Activated CD8-positive, alpha-beta T cell treated with anti-CD3 and anti-CD28 coated beads for 36 hours (primary cell): Measurements from ENCODE around the gene SLC51B. TPM values are rescaled to one million over a fixed set of nuclear protein-coding genes. Genes with fewer than 3 reads are reported as not detected.
"Not testable (repeated sequence)": the region's sequence is repeated elsewhere in the genome, so short reads cannot be mapped to it uniquely, and the experiment has no call there.

Experiments
- ATAC-seq: fragments of 200-7000 bp; cut with Tn5 transposase; one replicate; pipeline ENCODE4 v1.10.0; 2021; ENCODE audit warnings: mild to moderate bottlenecking, moderate library complexity
- CTCF ChIA-PET: fragments of 350-600 bp; sonication (Branson Sonifier 250); formaldehyde crosslinking; loops from one replicate; lab custom pipeline; 2021; ENCODE audit warnings: antibody characterized with exemption; lab: Charles Lee
- POLR2A ChIA-PET: fragments of 350-600 bp; sonication (Branson Sonifier 250); formaldehyde crosslinking; loops from one replicate; lab custom pipeline; 2021; ENCODE audit warnings: antibody characterized with exemption; lab: Charles Lee
- DNase-seq: peaks from one replicate; pipeline ENCODE4 v3.0.0-alpha.2; 2020
- H3K27ac Mint-ChIP-seq: one replicate; pipeline ENCODE4 v1.8.0; 2021; ENCODE audit warnings: mild to moderate bottlenecking, mixed read lengths
- H3K27me3 Mint-ChIP-seq: one replicate; pipeline ENCODE4 v1.8.0; 2021; ENCODE audit warnings: mixed read lengths
- H3K36me3 Mint-ChIP-seq: one replicate; pipeline ENCODE4 v1.8.0; 2021; ENCODE audit warnings: low read depth, mixed read lengths
- H3K4me1 Mint-ChIP-seq: one replicate; pipeline ENCODE4 v1.8.0; 2021; ENCODE audit warnings: low read depth, mixed read lengths
- H3K4me3 Mint-ChIP-seq: one replicate; pipeline ENCODE4 v1.8.0; 2021; ENCODE audit warnings: mild to moderate bottlenecking, moderate library complexity, mixed read lengths
- H3K9me3 Mint-ChIP-seq: one replicate; pipeline ENCODE4 v1.8.0; 2021; ENCODE audit warnings: mixed read lengths
- CTCF ChIP-seq: fragments of 200-600 bp; IDR thresholded peaks from one replicate; pipeline ENCODE4 v1.8.0; 2022; ENCODE audit warnings: antibody characterized with exemption, mild to moderate bottlenecking
- intact Hi-C: fragments of 100-400 bp; cut with micrococcal nuclease; formaldehyde crosslinking; loops from one replicate; pipeline ENCODE4 v1.10.0; 2022
- total RNA-seq, 2 experiments: library from RNA; stranded (reverse); gene quantifications; one replicate each; pipeline ENCODE4 v1.2.3, GENCODE V29; 2021

SLC51B gene
- total RNA-seq, 2 experiments from 2014 or later, result not detected

DNA sequence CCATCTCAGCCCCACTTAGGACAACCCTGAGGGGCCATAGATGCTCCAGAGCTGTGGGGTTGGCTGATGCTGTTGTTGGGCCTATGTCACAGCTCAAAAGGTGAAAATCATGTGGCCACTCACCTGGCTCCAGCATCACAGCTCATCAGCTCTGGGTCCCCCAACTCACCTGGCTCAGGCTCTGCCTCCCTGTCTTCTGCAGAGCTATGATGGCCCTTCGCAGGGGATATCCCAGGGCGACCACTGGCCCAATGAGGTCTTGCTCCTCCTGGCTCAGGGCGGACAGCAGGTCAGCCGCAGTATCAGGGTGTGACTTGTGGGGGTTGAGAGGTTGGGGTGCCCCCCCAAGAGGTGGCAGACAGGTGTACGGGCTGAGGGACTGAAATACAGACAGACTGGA, 54.1 kb downstream of the SLC51B start:
- Mint-ChIP-seq H3K36me3 (peaks cover 17% of the 10 kb centered on the region), H3K4me1 (no peaks in the 10 kb centered on the region)
- CTCF ChIA-PET, result interaction anchor here (1.1 to 3.1 kb wide), 3 partner anchors 13 to 65 kb away, joined by 3 to 17 read pairs (median 4); no protein-coding TSS in a partner anchor

GRCh38 chr15:65099801-65100200, 54.6 kb downstream of the SLC51B start:
- ATAC-seq, H3K4me3 Mint-ChIP-seq, intact Hi-C loops, H3K4me1 Mint-ChIP-seq, H3K27me3 Mint-ChIP-seq, H3K9me3 Mint-ChIP-seq, POLR2A ChIA-PET, DNase-seq, H3K27ac Mint-ChIP-seq: not testable (repeated sequence)
- H3K36me3 Mint-ChIP-seq, result peaks cover 17% of the 10 kb centered on the region
- CTCF ChIA-PET, result interaction anchor here (1.1 to 3.6 kb wide), 6 partner anchors 11 to 66 kb away, joined by 3 to 31 read pairs (median 16); no protein-coding TSS in a partner anchor

More for the DNA sequence above, 54.1 kb downstream of the SLC51B start:
- Mint-ChIP-seq H3K27me3 (no peaks in the 10 kb centered on the region), H3K27ac (no peak overlapping the region), H3K9me3 (no peaks in the 10 kb centered on the region), H3K4me3 (no peak overlapping the region)
- POLR2A ChIA-PET, result no interaction called here
- intact Hi-C loops, result no loop called here
- DNase-seq (no peak), ATAC-seq (no peak)
- no peak for TF ChIP-seq CTCF

DNA sequence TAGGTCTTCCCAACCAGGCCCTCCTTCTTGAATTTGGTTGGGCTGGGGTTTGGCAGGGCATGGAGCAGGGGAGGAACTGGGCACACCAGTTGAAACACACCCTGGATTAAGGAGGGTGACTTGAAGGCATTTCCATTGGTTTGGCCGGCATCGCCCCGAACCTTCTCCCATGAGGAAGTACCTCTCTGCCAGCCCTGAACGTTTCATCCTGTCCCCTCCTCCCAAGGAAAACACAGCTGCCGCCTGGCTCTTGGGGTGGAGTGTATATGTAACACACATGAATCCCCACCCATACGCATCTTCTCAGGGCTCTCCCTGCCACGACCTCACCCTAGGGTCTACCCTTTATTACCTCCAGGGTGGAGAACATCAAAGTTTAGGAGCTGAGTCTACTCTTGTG, 55.3 kb downstream of the SLC51B start:
- Mint-ChIP-seq H3K36me3 (peaks cover 23% of the 10 kb centered on the region), H3K27ac (no peak overlapping the region), H3K4me1 (no peaks in the 10 kb centered on the region), H3K9me3 (no peaks in the 10 kb centered on the region), H3K27me3 (no peaks in the 10 kb centered on the region), H3K4me3 (no peak overlapping the region)
- intact Hi-C loops, result no loop called here
- ATAC-seq (no peak), DNase-seq (no peak)
- ChIA-PET CTCF (interaction anchor here (1.3 to 3.6 kb wide), 9 partner anchors 8 to 186 kb away, joined by 3 to 31 read pairs (median 7); partner anchors contain the start of genes PARP16 and UBAP1L), POLR2A (no interaction called here)
- TF ChIP-seq CTCF, result no peak

DNA sequence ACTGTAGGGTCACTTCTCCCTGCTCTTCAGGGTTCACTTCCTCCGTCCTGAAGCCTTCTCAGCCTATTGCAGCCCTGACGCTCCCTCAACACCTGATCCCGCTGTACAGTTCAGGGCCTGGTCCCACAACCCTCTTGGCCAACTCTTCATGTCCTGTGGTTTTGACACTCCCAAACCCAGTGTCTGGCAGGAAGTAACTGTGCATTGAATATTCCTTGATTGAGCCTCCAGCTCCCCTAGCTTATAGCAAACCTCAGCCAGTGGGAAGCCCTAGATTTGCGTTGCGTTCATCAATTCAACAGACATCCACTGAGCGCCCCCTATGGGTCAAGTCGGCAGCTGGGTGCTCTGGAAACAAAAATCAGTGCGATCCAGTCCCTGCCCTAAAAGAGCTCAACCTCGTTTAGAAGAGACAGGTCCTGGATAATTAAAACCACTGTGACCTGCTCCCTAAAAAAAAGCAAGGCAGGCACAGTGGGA, 56.3 kb downstream of the SLC51B start:
- H3K27me3 Mint-ChIP-seq, result no peaks in the 10 kb centered on the region
- ChIA-PET CTCF (interaction anchor here (0.6 to 3.6 kb wide), 27 partner anchors 9 to 290 kb away, joined by 3 to 31 read pairs (median 4); partner anchors contain the start of genes PARP16 and UBAP1L), POLR2A (interaction anchor here (0.6 kb wide), 1 partner anchor 397 kb away, joined by 3 read pairs; no protein-coding TSS in a partner anchor)
- peak; percentile 81 for TF ChIP-seq CTCF
- intact Hi-C loops, result no loop called here
- H3K36me3 Mint-ChIP-seq, result peaks cover 27% of the 10 kb centered on the region
- no peaks in the 10 kb centered on the region for H3K9me3 Mint-ChIP-seq
- no peak overlapping the region for H3K4me3 Mint-ChIP-seq
- DNase-seq (peak; percentile 75), ATAC-seq (peak; percentile 53)
- no peak overlapping the region for H3K27ac Mint-ChIP-seq
- H3K4me1 Mint-ChIP-seq, result peaks cover 5% of the 10 kb centered on the region

DNA sequence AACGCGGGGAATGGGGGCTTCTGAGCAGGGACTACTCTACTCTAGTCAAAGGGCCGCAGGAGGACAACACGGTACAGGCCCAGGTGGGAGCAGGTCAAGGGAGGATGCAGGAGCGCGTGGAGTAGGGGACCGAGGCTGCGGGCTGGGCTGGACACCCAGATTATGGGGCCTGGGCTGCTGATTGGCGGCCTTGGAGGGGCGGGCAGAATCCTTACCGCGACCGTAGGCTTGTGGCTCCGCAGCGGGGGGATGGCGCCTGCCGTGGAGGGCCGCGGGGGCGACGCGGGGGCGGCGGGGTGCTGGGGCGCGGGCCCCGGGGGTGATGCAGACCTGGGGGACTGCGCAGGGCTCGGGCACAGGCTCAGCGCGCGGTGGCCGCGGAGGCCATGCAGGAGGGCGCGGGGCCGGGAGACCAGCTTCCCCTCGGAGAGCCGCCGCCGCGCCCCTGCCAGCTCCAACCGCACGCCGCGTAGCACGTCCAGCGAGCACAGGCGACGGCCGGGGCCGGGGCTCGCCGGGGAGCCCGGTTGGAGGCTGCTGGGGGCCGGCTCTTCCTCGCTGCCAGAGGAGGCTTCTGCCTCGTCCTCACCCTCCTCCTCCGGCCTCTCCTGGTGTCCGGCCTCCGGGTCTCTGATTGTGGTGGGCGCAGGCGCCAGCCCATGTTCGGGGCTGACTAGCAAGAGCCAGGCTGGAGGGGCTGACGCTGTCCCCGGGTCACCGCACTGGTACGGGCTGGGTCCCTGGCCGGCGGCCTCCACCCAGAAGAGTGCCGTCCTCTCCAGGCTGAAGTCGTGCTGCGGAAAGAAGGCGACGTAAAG, 56.9 kb downstream of the SLC51B start:
- CTCF ChIA-PET, result interaction anchor here (0.6 to 3.6 kb wide), 26 partner anchors 9 to 290 kb away, joined by 3 to 31 read pairs (median 4); partner anchors contain the start of genes PARP16 and UBAP1L
- H3K4me1 Mint-ChIP-seq, result peaks cover 5% of the 10 kb centered on the region
- no peaks in the 10 kb centered on the region for H3K27me3 Mint-ChIP-seq
- no peaks in the 10 kb centered on the region for H3K9me3 Mint-ChIP-seq
- POLR2A ChIA-PET, result interaction anchor here (0.6 kb wide), 1 partner anchor 396 kb away, joined by 3 read pairs; no protein-coding TSS in a partner anchor
- ATAC-seq (no peak), DNase-seq (no peak)
- H3K4me3 Mint-ChIP-seq, result no peak overlapping the region
- intact Hi-C loops, result no loop called here
- H3K36me3 Mint-ChIP-seq, result peaks cover 28% of the 10 kb centered on the region
- TF ChIP-seq CTCF, result peak; percentile 39
- H3K27ac Mint-ChIP-seq, result no peak overlapping the region
